HEK293T (cell line): ENCODE data around the gene DCST2.

Source experiments
- CTCF ChIA-PET: fragments of 350-600 bp; formaldehyde crosslinking; extraction: SDS; loops from one replicate; lab custom pipeline; 2021; ENCODE audit warnings: antibody characterized with exemption, inconsistent platforms; lab: Yijun Ruan, JAX
- POLR2A ChIA-PET: fragments of 350-600 bp; formaldehyde crosslinking; extraction: SDS; loops from one replicate; lab custom pipeline; 2020; ENCODE audit warnings: antibody characterized with exemption, inconsistent platforms; lab: Yijun Ruan, JAX
- DNase-seq: peaks from one replicate; pipeline ENCODE4 v3.0.0; 2012; ENCODE audit warnings: mixed read lengths; ENCODE audit errors: extremely low spot score
- ARNT ChIP-seq: fragments of 450-650 bp; IDR thresholded peaks from 2 replicates; pipeline ENCODE4 v1.6.1; 2017; ENCODE audit warnings: mild to moderate bottlenecking
- BHLHE40 ChIP-seq: fragments of 450-650 bp; IDR thresholded peaks from 2 replicates; pipeline ENCODE4 v1.6.1; 2016; ENCODE audit warnings: mild to moderate bottlenecking, moderate library complexity, borderline replicate concordance
- CTBP1 ChIP-seq: fragments of 450-650 bp; IDR thresholded peaks from 2 replicates; pipeline ENCODE4 v1.6.1; 2016; ENCODE audit warnings: borderline replicate concordance
- ELF4 ChIP-seq: fragments of 450-650 bp; IDR thresholded peaks from 2 replicates; pipeline ENCODE4 v1.6.1; 2017; ENCODE audit warnings: antibody characterized with exemption
- FOXA1 ChIP-seq: fragments of 450-650 bp; IDR thresholded peaks from 2 replicates; pipeline ENCODE4 v1.6.1; 2016; ENCODE audit warnings: mild to moderate bottlenecking
- FOXK2 ChIP-seq: fragments of 450-650 bp; IDR thresholded peaks from 2 replicates; pipeline ENCODE4 v1.6.1; 2016; ENCODE audit warnings: mild to moderate bottlenecking
- FOXM1 ChIP-seq: fragments of 450-650 bp; IDR thresholded peaks from 2 replicates; pipeline ENCODE4 v1.6.1; 2017; ENCODE audit warnings: mild to moderate bottlenecking, borderline replicate concordance
- HDGF ChIP-seq: fragments of 450-650 bp; IDR thresholded peaks from 2 replicates; pipeline ENCODE4 v1.6.1; 2017; ENCODE audit warnings: antibody characterized with exemption, borderline replicate concordance
- L3MBTL2 ChIP-seq: fragments of 450-650 bp; conservative IDR thresholded peaks from 2 replicates; pipeline ENCODE4 v1.6.1; 2016; ENCODE audit warnings: mild to moderate bottlenecking
- LEF1 ChIP-seq: fragments of 450-650 bp; IDR thresholded peaks from 2 replicates; pipeline ENCODE4 v1.6.1; 2017; ENCODE audit warnings: mild to moderate bottlenecking, borderline replicate concordance
- NFRKB ChIP-seq: fragments of 450-650 bp; IDR thresholded peaks from 2 replicates; pipeline ENCODE4 v1.6.1; 2016; ENCODE audit warnings: mild to moderate bottlenecking, moderate library complexity
- SP1 ChIP-seq: fragments of 450-650 bp; IDR thresholded peaks from 2 replicates; pipeline ENCODE4 v1.6.1; 2017
- SUZ12 ChIP-seq: fragments of 450-650 bp; IDR thresholded peaks from 2 replicates; pipeline ENCODE4 v1.6.1; 2016; ENCODE audit warnings: mild to moderate bottlenecking
- TARDBP ChIP-seq: fragments of 450-650 bp; IDR thresholded peaks from 2 replicates; pipeline ENCODE4 v1.6.1; 2016
- ZNF384 ChIP-seq: fragments of 450-650 bp; IDR thresholded peaks from 2 replicates; pipeline ENCODE4 v1.6.1; 2016
- TF ChIP-seq, protein P1 (sequence below): fragments of 450-650 bp; IDR thresholded peaks from 2 replicates; pipeline ENCODE4 v1.6.1; 2016

DCST2 gene

GRCh38 chr1:155009742-155010141 lies 23.8 kb downstream of the DCST2 start:
- ChIA-PET POLR2A (no interaction called here), CTCF (no interaction called here)
- no peak for DNase-seq
- no peak for TF ChIP-seq HDGF
- TF ChIP-seq FOXK2 = no peak

DNA sequence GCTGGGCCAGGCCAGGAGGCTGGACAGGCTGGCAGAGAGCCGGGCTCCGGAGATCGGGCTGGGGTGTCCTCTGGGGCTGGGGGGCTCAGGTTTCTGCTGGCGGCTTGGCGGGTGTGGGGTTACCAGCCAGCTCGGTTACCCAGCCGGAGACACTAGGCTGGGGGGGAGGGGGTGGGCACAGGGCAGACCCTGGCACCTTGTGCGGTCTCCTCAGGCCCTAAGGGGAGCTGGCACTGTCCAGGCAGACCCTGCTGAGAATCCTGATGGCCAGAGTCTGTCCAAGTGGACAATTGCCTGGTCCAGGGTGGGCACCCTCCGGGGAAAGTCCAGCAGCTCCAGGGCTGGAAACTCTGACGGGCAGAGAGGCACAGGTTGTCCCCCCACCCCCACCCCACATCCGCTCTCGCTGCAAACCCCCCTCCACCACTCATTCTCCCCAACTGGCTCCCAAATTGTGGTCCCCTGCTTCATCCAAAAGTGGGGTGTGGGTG lies 24.3 kb downstream of the DCST2 start:
- CTCF ChIA-PET = no interaction called here
- TF ChIP-seq ELF4 (no peak), ARNT (no peak), L3MBTL2 (no peak), LEF1 (no peak), CTBP1 (no peak), FOXA1 (no peak), FOXM1 (no peak), SUZ12 (no peak), SP1 (no peak), BHLHE40 (no peak), HDGF (no peak), NFRKB (no peak), ZNF384 (no peak), FOXK2 (no peak), TARDBP (no peak)
- TF ChIP-seq, protein P1, sequence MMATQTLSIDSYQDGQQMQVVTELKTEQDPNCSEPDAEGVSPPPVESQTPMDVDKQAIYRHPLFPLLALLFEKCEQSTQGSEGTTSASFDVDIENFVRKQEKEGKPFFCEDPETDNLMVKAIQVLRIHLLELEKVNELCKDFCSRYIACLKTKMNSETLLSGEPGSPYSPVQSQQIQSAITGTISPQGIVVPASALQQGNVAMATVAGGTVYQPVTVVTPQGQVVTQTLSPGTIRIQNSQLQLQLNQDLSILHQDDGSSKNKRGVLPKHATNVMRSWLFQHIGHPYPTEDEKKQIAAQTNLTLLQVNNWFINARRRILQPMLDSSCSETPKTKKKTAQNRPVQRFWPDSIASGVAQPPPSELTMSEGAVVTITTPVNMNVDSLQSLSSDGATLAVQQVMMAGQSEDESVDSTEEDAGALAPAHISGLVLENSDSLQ = no peak
- POLR2A ChIA-PET = interaction anchor here (0.6 kb wide), 1 partner anchor 8 kb away, joined by 3 read pairs; no protein-coding TSS in a partner anchor
- DNase-seq = no peak

DNA sequence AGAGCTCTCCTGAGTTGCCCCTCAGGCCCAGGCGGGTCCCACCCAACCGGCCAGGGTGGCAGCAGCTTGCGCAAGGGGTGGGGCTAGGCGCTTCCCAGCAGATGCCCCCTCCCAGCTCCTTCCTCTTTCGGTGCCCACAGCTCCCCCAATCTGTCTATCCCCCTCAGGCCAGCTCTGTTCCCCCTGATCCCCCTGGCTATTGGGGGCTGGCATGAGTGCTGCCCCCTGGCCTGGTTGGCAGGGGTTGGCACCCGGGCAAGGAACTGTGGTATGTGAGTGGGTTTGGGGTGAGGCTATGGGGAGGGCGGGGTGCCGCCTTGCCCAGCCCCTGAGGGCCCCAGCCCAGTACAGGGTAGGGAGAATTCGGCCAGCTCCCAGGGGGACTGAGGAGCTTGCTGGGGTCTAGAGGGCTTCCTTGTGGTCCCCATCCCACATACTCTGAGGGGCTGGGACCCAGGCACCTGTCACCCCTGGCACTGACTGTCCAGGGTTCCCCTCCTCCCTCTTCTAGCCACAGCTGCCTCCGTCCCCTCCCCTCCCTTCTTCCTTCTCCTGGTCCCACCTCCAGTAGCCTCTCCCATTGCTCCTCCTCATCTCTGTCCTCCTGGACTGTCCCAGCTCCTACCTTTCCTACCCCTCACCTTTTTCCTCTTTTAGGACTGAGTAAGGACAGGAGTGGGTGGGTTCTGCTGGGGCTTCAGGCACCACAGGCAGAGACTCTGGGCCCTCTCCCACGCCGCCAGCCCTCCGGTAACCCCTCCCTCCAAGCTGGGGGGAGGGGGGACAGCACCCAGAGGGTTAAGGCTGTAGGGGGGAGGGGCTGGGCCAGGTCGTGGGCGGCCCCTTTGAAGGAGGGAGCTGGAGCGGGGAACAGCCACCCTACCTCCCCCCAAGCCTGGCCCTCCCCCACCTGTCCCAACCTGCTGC lies 25.3 kb downstream of the DCST2 start:
- no peak for DNase-seq
- POLR2A ChIA-PET = interaction anchor here (0.6 to 2.4 kb wide), 5 partner anchors 9 to 47 kb away, joined by 3 to 9 read pairs (median 3); partner anchors contain the start of gene FLAD1
- CTCF ChIA-PET = interaction anchor here (0.7 kb wide), 1 partner anchor 9 kb away, joined by 5 read pairs; no protein-coding TSS in a partner anchor
- TF ChIP-seq, protein P1 = no peak
- TF ChIP-seq HDGF (no peak), CTBP1 (no peak), ELF4 (no peak), BHLHE40 (no peak), LEF1 (no peak), ZNF384 (no peak), TARDBP (no peak), FOXK2 (no peak), SP1 (no peak)

DNA sequence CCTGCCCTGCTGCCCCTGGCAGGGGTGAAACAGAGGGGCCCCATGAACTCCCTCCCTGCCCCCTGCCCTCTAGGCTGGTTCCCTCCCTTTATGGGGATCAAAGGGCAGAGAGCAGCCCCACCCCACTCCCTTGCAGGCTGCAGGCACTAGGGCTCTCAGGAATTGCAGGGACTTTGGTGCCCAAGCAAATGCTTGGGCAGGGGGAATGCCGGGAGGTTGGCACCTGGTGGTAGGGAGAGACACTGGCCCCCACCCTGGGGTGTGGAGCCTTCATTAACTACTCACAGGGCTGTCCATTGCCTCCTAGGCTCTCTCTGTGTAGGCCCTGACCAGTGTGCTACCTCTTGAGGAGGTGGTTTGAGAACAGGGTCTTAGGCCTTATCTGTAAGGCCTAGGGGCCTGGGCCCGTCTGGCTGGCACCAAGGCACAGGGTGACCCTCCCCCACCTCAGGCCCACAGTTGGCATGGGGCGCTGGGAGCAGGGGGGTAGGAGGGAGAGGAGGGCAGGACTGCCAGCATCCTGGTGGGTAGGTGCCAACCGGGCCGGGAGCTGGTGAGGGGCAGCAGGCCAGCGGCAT lies 26.2 kb downstream of the DCST2 start:
- CTCF ChIA-PET = interaction anchor here (0.7 kb wide), 1 partner anchor 847 kb away, joined by 4 read pairs; no protein-coding TSS in a partner anchor
- POLR2A ChIA-PET = interaction anchor here (1.2 to 2.4 kb wide), 4 partner anchors 8 to 46 kb away, joined by 3 to 9 read pairs (median 4); no protein-coding TSS in a partner anchor
- TF ChIP-seq FOXK2 (no peak), NFRKB (no peak), LEF1 (no peak), ARNT (no peak), L3MBTL2 (no peak), HDGF (no peak), TARDBP (no peak), ZNF384 (no peak), FOXM1 (no peak), SP1 (no peak), SUZ12 (no peak), CTBP1 (no peak), FOXA1 (no peak), ELF4 (no peak)
- TF ChIP-seq, protein P1 = no peak
- DNase-seq = no peak

GRCh38 chr1:155006601-155007101 lies 26.9 kb downstream of the DCST2 start:
- TF ChIP-seq, protein P1 = no peak
- no peak for TF ChIP-seq BHLHE40
- no peak for TF ChIP-seq ELF4
- no peak for TF ChIP-seq SP1
- no peak for TF ChIP-seq ZNF384
- TF ChIP-seq L3MBTL2 = no peak
- no peak for TF ChIP-seq HDGF
- no peak for TF ChIP-seq ARNT
- TF ChIP-seq CTBP1 = no peak
- TF ChIP-seq FOXM1 = no peak
- TF ChIP-seq SUZ12 = no peak
- POLR2A ChIA-PET = interaction anchor here (1.4 to 2.4 kb wide), 2 partner anchors 8 to 11 kb away, joined by 4 to 9 read pairs; no protein-coding TSS in a partner anchor
- CTCF ChIA-PET = interaction anchor here (0.7 kb wide), 1 partner anchor 846 kb away, joined by 4 read pairs; no protein-coding TSS in a partner anchor

More at GRCh38 chr1:155006601-155007101, 26.9 kb downstream of the DCST2 start:
- DNase-seq = peak; percentile 59
